Ammon's horn (tissue), 1 donor: ENCODE results near the gene LMX1B.

Source experiments
- DNase-seq: peaks from one replicate; pipeline ENCODE4 v3.0.0-alpha.2; 2016; ENCODE audit warnings: low spot score

LMX1B gene

DNA sequence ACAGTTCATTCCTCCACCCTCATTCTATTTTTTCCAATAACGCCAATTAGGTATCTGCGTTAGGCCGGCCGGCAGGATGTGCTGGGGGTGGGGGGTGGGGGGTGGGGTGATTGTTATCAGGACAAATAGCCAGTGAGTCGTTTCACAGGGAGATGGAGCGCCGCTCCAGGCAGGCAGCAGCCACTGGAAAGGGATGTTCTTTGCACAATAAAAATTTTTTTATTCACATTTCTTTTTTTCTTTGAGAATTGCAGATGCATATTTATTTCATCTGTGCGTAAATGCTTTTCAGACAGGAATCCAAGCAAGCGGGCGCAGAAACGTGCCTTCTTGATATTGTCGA is 4.1 kb downstream of the LMX1B start:
- DNase-seq, result no peak

DNA sequence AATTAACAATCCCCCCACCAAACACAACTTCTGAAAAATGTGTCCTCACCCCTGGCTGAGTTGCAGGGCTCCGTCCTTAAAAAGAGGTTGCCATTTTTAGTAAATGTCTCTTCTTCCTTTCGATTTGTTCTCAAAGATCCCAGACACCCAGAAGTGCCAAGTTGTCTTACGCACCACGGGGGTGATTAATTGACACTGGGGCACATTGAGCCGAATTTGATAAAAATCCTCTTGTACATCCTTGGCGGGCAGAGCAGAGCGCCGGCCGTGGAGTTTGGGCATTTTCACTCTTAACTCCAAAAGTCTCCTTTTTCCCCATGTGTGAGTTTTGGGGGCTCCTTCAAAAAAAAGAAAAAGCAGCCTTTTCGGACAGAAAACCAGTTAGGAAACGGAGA is 4.5 kb downstream of the LMX1B start:
- DNase-seq, result no peak

DNA sequence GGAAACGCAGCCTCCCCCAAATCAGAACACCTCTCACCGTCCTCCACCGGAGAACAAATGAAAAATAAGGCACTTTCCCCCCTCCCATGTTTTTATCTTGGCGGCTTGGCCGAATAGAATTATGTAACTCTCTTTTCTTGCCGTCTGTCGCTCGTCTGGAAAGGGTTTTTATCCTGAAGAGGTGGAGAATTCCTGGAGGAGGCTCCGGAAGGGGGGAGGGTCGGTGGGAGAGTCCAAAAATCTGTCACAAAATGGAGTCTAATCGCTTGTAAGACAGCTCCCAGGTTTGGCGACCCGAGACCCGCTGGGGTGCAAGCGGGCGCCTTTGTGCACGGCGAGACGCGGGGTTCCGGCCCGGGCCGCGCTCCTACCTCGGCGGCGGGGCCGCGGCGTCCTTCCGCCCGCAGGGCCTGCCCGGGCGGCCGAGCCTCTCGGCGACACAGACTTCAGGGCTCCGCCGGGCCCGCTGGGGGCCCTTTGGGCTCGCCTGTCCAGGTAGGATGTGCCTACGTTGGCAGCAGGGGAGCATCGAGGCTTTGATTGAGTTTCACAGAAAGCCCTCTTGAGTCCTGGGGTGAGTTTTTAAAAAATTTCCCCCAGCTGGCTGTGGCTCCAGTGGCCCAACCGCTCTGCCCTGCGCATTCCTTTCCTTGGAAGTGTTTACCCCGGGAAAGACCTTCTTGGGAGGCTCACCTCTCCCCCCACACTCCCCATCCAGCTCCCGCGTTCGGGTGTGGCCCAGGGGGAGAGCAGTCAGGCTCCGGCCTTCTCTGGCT is 5.0 kb downstream of the LMX1B start:
- no peak for DNase-seq

DNA sequence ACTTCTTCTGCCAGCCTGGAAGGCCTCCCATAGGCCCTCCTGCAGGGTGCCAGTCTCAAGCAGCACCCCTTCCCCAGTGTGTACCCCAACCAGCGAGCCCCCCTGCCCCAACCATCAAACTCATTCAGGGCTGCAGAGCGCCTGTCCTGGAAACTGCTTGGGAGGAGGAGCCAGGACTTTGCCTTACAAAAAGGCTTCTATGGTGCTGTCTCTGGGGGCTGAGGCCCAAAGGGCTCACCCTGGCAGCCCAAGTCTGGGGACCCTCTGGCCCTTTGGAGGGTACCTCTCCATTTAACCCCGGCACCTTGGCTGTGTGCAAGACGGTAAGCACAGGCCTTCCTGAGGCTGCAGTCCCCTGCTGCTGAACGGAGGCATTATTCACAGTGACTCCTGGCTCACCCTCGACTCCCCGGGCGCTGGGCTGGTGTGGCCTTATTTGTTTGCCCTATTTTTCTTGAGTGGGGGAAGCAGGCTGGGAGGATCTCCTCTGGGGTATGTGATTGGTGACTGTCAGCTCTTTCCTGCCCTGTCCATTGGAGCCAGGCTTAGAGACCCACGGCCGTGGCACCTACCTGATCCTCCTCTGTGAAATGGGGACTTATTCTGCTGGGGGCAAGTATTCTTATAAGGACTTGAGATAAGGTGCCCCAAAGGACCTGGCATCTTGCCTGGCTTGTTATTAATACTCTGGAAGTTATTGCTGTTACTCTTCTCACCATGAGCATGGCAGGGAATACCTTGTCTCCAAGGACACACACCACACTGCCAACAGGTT is 5.8 kb downstream of the LMX1B start:
- DNase-seq, result no peak

DNA sequence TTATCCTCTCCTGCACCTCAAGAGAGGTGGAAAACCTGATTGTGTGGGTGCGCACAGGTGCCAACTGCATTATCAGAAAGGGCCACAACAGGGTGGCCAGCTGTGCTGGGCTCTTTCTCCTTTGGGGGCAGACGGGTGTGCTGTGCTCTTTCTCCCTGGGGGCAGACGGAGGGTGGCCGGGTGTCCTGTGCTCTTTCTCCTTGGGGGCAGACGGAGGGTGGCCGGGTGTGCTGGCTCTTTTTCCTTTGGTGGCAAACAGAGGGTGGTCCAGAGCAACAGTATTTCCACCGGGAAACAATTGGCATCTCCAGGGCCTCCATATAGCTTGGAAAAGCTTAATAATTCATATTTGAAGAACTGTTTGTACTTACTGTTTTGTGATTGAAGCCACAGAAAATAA is 6.8 kb downstream of the LMX1B start:
- DNase-seq, result no peak

DNA sequence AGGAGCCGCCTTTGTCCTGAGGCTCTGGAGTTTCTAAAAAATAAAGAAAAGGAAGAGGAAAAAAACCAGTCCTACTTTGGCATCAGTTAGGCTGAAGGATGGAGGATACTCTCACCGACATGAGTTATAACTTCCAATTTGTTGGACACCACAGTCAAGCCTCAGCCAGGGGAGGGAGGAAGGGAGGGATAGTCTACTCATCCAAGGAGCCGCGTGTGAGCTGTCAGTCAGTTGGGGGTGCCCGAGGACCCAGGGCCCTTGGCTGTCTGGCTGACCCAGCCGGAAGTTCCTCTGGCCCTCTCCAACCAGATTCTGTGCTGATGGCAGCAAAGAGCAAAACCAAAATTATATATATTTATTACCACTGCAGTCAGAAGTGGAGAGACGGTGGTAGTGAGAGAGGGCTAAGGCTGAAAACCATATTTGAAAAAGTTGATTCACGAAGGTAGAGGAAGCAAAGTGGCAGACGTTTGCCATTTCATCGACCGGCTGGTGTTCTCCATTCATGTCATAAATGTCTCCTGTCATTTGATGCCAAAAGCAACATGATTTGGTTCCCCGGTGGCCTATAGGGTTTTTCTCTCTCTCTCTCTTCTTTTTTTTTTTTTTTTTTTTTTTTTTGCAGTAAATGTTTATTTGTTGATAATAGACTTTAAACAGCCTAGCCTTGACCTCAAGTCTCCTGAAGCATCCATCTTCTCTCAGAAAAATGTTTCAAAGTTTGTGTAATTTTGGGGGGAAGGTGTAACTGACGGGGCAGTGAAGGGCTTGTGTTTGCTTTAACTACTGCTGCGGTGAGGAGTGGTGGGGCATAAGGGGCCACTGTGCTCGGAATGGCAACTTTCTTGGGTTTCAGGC is 7.6 kb downstream of the LMX1B start:
- no peak for DNase-seq

DNA sequence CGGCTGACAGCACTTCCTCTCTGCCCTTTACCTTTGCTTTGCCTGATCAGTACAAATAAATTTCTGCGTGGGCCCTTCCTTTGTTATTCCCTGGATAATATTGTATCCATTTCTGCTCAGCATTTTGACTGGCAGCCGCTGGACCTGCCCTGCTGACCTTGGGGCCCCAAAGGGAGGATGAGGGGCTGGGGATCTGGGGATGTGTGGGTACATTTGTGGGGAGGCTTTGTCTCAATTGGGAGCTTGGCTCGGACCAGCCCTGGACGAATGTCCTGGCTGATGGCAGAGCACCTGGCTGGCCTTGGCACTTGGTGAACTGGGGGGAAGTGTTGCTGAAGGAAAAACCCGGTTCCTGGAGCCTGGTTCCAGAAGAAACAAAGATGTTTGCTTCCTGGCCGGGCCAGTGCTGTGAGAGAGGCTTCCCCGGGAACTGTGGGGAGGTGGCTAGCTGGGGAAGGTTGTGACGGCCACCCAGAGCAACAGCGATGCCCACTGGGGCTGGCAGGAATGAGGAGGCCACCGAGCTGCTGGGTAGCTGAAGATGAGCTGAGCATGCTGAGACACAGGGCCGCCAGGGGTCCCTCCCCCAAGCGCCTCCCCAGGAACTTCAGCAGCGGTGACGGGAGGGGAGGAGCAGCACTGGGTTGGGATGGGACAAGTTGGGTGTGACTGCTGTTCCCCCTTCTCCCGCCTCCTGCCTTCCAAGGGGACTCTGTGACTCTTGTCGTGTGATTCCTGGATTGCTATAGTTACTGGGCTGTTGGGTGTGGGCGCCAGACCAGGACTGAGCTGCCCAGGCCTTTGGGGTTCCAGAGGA is 8.4 kb downstream of the LMX1B start:
- DNase-seq, result no peak

DNA sequence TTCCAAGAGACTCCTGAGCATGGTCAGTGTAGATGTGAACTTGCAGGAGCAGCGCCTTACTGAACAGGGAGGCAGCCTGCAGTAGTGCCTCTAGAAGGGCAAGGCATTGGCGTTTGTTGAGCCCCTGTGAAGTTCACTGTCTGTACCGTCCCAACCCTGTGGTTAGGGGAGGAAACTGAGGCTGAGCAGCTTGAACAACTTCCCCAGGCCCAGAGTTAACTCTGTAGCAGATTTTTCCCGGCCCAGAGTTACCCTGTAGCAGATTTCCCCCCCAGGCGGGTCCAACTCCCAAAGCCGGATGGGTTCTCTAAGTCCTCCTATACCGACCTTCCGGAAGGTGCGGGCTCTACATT is 9.6 kb downstream of the LMX1B start:
- DNase-seq, result no peak

DNA sequence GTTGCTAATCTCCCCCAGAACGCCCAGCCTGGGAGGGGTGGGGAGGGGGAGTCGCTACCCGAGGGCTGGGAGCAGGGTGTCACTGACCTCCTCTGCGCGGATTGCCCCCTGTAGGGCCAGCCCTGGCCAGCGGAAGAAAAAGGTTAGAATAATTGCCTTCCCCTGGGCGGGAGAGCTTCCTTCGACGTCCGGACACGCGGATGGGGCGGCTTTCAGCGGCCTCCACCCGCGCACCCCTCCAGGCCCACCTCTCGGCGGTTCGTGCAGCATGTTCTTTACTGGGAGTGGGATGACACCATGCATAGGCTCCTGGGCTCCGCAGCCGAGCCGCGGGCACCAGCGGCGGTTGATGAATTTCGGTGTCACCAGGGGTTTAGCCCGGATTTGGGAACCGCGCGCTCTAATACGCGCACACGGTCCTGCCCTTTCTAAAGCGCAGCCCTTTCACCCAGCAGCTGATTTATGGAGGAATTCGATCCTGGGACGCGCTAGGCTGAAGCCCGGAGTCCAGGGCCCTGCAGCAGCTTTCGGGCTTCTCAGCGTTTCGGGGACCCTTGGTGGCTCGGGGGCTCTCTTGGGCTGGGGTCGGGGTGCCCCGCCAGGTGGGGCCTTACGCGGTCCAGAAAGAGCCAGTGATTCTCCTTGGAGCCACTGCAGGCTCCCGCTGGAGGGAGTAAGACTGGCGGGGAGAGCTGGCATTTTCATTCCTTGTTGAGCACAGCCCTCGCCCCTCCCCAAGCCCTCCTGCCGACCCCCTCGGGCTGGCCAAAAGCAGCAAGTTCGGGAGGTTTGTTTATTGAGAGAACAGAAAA is 10.1 kb downstream of the LMX1B start:
- no peak for DNase-seq

DNA sequence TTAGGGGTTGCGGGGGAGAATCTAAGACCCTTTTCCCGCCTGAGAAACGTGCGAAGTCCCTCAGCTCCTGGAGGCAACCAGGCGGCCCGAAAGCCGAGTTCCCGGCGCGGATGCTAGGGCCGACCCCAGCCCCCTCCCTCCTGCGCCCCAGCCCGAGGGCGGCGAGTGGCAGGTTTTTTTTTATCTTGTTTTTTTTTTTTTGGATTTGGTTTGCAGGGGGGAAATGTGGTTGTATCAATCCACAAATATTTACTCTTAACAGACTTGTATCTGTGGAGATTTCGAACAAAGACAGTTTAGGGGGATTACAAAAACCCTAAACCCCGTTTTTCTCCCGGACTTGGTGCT is 10.7 kb downstream of the LMX1B start:
- DNase-seq, result no peak

DNA sequence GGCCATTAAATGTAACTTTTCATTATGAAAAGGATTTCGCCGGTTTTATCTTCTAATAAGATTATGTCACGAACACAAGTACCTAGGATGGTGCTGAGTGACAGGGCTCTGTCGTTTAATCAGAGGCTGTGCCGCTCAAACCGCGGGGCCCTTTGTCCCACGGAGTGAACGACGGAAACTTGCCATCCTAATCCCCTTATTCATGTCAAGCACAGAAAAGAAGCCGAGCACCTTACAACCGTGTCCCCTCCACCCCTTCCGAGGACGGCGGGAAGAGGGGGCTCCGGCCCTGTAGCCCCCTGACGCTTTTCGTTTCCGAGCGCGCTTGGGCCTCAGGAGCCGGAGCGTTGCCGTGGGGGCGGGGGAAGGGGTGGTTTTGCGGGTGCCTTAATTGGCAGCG is 11.2 kb downstream of the LMX1B start:
- DNase-seq, result no peak

DNA sequence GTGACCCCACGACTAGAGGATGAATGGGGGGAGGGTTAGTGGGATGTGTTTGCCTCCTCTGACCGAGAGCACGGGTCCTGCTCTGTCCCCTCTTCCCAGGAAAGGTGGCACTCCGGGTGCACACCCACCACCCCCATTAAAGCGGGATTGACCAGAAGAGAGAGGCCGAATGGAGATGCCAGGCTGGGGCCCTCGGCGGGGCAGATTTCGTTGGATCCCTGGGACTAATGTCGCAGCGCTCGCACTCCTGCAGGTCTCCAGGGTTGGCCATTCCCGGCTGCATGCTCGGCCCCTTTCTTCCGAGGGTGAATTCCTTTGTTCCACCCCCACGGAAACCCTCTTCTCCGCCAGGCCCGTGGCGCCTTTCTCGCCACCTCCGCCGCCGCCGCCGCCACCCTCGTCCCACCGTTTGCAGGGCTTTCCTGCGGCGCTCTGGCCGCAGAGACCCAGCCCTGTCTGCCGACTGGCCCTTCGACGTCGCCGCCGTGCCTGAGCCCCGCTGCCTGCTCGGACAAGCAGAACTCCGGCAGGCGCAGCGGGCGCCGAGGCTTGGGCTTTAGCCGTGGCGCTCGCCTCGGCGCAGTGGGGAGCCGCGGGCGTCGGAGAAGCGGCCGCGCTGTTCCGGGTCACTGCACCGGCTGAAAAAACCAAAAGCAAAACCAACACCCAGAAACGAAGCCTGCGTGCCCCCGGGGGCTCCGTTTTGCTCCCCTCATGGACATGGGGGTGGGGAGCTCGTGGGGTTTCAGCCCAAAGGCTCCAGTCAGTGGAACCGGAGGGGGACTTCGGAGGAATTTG is 11.8 kb downstream of the LMX1B start:
- no peak for DNase-seq

DNA sequence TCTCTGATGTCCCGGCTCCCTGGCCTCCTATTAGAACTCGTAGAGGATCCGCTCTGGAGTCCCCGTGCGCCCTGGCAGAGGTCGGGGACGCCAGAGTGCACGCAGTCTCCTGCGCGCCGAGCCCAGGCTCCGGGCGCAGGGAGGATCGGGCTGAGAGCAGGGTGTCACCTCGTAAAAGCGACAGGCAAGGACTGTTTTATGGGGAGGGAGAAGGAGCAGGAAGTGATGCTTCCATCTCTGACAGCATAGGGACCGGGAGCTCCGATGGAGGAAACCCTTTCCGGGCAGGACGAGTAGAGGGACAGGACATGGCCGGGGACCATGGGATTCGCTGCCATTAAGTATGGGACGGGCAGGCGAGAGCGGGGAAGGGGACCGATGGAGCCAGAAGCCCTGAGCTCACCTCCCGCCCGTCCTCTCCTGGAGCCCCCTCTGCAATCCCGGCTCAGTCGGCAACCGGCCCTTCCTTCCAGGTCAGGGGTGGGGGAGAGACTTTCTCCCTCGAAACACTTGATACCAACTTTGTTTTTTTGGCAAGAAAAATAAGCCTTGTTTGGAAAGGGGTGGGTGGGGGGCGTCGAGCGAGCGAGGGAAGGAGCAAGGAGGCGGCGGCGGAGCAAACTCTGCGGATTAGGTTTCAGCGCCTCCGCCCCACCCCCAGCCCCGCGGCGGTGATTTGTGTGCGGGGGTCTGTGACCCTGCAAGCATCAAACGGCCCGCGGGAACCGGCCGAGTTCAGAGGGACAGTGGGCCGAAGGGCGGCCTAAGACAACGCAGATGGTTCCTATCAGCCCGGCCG is 12.6 kb downstream of the LMX1B start:
- DNase-seq, result no peak

DNA sequence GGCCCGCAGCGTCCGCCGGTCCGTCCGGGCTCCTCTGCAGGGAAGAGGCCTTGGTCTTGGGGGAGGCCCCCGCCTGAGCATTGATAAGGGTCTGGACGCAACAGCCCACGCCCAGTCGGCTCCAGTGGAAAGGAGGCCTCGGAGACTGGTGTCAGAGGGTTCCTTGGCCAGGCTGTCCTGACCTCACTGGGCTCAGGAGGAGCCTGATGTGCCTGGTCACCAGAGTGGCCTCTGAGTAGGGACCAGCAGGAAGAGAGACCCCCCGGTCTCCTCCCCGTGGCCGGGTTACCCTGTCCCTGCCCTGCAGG is 13.2 kb downstream of the LMX1B start:
- no peak for DNase-seq

DNA sequence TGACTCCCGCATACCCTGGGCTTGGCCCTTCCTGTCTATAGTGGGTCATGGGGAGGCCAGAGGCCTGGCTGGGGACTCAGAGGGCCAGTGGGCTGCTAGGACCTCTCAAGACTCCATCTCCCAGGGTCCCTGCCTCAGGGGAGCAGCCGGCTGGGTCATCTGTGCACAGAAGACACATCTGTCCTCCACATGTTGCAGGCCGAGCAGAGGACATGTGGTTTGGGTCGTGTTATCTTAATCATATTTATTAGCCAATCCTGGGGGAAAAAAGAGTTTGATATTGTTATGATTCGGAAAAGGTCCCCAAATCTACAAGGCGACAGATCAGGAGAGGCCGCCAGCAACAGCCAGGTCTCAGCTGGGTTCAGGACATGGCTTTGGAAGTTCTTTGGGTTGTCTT is 14.4 kb downstream of the LMX1B start:
- DNase-seq, result no peak

DNA sequence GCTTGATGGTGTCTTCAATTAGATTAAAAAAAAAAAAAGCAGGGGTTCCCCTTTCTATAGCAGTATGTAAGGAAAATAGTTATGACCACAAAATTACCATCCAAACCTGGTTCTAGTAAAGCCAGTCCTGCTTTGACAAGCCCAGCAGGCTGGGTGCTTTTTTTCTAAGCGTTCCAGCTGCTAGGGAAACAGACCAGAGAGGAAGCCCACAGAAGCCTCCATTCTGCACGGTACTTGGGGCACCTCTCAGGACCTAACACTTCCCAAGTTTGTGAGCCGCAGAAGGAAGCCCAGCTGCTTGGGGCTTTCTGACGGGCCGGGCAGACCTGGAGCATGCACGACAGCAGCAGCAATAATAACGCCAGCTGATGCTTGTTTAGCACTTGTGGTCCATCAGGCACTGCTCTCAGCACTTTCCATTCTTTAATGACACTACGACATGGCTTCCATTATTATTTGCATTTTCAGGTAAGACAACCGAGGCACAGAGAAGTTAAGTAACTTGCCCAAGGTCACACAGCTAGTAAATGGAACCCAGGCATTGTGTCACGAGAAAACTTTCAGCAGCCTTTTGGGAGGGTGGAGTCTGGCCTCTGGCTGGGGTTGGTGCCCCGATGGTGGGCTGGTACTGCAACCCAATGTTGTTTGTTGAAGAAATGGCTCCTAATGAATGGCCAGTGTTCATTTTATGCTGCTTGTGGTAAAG is 15.4 kb downstream of the LMX1B start:
- no peak for DNase-seq

DNA sequence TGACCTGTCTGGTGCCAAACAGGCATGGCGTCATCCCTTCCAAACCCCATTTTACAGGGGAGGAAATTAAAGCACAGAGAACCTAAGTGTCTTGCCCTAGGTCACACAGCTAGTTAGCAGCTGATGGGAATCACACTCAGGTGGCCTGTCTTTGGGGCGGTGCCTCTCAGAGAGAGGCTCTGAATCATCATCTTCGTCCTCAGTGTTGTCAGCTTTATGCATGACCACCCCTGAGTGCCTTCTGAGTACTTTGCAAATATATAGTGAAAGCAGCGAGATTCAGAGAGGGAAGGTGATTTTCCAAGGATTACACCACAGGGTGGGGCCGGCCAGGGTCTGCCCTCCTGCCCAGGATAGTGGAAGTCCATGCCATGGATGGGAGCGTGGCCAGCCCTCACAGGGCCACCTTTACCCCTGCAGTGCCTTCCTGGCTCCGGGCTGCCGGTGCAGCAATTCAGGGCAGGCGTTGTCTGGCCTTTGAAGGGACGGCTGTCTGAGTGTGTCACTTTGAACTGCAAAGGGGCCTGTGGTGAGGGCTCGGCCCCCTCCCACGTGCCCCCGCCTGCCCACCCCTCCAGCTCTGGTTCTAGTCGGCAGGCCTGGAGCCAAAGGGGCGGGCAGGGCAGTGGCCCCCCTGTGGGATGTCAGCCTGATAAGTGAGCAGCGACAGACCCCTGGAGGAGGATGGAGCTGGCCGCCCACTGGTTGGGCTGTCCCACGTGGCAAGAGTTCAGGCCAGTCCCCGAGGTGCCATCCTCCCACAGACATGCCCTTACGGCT is 16.9 kb downstream of the LMX1B start:
- DNase-seq, result no peak

DNA sequence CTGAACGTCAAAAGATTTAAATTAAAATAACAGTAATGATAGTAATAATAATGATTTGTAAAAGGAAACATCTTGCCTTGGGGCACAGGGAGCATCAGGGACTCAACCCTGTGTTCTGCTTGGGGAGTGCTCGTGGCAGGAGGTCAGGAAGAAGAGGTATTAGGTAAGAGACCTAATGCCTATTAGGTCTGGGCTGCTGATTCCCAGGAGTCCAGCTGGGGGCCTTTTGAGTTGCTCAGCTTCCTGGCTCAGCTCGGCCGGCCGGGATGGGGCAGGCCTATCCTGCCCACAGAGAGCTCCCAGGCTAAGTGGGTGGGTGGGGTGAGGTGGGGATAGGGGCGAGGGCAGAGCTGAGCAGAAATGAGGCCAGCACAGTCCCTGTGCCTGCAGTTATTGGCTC is 17.5 kb downstream of the LMX1B start:
- DNase-seq, result no peak
